ENCODE measurements around the gene MARK3.
A peak's percentile ranks its signal among the peaks of the same experiment; 100 is the strongest.
"Not testable (repeated sequence)": the region's sequence is repeated elsewhere in the genome, so short reads cannot be mapped to it uniquely, and the experiment has no call there.

Gene MARK3

GRCh38 chr14:103510724-103511693, 125.8 kb downstream of the MARK3 start:
- no peak for DNase-seq (ENCODE audit: low read depth in 1 of 2, low spot score in 1 of 2)

- not testable (repeated sequence) for DNase-seq (ENCODE audit: low read depth in 1 of 2, low spot score in 1 of 2)
Measured at GRCh38 chr14:103512180-103512579, 127.0 kb downstream of the MARK3 start.

DNA sequence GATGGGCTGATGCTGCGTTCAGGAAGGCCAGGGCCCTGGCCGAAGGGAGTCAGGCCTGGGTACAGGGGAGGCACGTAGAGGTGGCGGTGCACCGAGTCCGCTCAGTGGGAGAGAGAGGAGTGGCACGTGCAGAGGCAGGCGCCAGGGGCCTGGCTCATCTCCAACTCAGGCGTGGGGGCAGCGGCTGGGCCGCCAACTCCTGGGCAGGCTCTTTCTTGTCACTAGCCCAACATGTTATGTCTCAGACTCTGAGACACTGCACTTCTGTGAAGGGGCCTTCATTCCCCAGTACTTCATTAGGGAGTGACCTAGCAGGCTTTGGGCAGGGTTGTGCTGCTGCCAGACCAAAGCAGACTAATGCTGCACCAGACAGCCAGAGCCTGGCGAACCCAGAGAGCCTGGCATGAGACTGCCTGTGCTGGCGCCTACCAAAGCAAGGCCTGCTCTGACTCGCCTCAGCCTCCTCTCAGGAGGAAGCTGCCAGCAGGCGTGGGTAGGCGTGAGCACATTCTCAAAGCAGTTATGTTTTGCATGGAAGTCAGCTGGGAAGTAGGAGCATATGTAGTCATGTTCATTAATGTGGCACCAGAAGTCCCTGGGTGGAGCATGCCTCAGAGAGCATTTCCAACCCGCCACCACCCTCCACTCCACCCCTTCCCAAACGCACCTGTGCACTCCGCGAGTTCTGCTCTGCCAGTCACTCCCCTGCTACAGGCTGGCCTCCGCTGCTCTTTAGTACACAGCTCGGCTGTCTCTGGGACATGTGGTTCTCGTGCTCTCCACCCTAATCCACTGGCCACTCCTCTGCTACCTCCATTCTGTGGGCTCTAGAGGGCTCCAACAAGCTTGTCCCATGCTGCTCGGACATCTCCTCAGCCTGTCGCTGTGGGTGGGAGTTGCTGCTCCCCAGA, 127.7 kb downstream of the MARK3 start:
- DNase-seq (ENCODE audit: low read depth in 1 of 2, low spot score in 1 of 2): no peak

DNA sequence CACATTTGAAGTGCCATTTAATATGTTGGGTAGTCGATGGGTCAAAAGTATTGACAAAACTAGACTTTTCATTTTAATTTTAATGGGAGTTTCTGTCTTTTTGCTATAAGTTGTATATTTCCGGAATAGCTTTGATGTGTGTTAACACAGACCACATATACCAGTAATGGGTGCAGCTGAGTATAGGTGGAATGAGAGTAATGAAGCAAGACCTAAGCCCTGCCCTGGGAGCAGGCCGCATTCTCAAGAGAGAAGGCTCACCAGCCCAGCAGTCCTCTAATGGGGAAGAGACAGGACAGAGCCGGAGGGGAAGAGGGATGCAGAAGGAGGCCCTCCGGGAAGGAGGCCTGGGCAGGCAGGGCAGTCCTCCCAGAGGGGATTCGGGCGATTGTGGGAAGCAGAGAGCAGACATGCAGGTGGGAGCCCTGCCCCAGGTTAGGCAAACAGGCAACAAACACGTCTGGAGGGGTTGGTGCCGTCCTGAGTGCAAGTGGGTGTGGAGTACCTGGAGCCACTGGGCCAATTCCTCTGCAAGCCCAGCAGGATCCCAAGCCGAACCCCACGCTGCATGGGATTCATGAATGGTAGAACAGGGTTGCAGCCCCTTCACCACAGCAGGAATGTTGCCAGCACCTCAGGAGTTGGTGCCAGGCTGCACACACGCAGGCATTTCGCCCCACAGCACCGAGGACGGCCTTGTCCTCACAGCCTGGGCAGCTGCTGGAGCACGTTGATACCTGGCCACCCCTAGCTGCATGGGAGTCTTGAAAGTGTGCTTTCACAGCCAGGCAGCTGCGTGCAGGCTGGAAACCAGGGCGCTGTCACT, 129.6 kb downstream of the MARK3 start:
- DNase-seq (ENCODE audit: low read depth in 1 of 2, low spot score in 1 of 2): no peak

- DNase-seq (ENCODE audit: low read depth in 1 of 2, low spot score in 1 of 2): no peak
Measured at GRCh38 chr14:103516426-103517173, 131.4 kb downstream of the MARK3 start.

DNA sequence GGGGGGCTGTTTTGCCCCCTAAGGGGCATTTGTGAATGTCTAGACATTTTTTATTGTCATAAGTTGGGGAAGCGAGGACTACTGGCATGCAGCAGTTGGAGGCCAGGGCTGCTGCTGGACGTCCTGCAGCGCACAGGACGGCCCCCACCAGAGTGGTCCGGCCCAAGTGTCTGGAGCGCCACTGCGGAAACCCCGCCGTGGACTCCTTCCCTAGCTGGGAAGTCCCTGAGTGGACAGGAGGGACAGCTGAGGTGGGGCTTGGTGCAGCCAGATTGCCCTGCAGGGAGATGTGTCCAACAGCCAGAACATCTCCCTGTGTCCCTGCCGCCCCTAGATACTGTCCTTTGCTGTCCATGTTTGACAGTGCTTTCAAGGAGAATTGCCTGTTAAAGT, 132.0 kb downstream of the MARK3 start:
- DNase-seq (ENCODE audit: low read depth in 1 of 2, low spot score in 1 of 2): no peak

GRCh38 chr14:103517721-103518421, 132.7 kb downstream of the MARK3 start:
- no peak for DNase-seq (ENCODE audit: low read depth in 1 of 2, low spot score in 1 of 2)

GRCh38 chr14:103518422-103519042, 133.3 kb downstream of the MARK3 start:
- DNase-seq (ENCODE audit: low read depth in 1 of 2, low spot score in 1 of 2): peak in 1 of 2 donors; percentile 37

DNA sequence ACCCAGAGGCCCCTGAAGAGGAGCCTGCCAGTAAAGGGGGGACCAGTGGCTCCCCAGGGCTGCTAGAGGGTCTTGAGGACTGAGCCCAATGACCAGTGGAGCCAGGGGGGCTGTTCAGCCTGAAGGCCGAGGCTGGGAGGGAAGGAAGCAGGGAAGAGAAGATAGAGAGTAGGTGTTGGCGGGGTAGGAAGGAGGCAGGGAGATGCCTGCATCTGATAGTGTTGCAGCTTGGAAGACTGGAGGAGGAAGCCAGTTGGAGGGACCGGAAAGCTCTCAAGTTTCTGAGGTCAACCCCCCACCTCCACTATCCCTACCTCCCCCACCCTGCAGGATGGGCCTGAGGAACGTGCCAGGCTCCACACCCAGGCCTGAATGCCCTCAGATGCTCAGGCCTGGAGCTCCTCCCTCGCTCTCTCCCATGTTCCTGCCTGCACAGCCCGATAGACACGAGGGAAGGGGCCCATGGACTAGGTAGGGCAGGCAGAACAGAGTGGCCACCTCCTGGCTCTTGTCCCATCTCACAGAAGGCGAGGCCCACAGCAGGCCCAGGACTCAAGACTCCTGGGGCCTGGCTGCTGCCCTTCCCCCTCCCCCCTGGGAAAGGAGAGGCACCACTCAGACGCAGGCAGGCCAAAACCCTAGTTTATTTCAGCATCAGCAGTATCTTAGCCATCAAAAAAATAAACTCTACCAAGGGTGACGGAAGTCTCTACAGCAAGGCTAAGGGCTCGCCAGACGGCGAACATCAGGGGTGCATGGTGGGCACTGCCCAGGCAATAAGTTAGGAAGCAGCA, 134.0 kb downstream of the MARK3 start:
- DNase-seq (ENCODE audit: low read depth in 1 of 2, low spot score in 1 of 2): no peak

DNA sequence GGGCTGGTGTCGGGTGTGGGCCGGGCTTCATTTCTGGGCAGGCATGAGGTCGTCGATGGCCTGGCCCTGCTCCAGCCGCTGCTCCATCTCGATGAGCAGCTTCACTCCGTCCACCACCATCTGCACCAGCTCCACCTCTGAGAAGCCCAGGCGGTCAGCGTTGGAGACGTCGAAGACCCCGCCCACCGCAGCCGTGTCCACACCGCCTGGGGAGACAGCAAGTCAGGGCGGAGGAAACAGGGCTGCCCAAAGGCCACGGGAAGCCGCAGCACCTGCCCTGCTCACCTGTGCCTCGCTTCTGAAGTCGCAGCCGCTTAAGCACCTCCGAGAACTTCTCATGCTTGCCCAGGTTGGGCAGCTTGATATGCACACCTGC, 134.6 kb downstream of the MARK3 start:
- DNase-seq (ENCODE audit: low read depth in 1 of 2, low spot score in 1 of 2): no peak

DNA sequence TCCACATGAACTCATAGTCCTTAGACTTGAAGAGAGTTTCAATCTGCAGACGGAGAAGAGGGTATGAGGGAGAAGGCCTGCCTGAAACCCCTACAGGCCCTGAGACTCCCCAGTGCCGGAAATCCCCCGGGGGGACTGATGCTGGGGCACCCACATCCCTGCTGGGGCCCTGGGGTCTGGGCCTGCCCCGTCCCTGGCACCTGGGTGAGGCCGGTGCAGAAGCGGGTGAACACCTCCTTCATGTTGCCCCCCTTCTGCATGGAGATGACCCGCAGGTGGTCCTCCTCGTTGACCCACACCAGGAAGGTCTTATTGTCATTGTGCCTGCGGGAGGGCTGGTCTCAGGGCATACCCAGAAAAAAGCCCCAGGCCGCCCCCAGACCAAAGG, 135.0 kb downstream of the MARK3 start:
- DNase-seq (ENCODE audit: low read depth in 1 of 2, low spot score in 1 of 2): no peak

- peak; percentile 34 to 43 for DNase-seq (ENCODE audit: low read depth in 1 of 2, low spot score in 1 of 2)
Measured at GRCh38 chr14:103520657-103521437, 135.6 kb downstream of the MARK3 start.

GRCh38 chr14:103521438-103521950, 136.3 kb downstream of the MARK3 start:
- DNase-seq (ENCODE audit: low read depth in 1 of 2, low spot score in 1 of 2): no peak

DNA sequence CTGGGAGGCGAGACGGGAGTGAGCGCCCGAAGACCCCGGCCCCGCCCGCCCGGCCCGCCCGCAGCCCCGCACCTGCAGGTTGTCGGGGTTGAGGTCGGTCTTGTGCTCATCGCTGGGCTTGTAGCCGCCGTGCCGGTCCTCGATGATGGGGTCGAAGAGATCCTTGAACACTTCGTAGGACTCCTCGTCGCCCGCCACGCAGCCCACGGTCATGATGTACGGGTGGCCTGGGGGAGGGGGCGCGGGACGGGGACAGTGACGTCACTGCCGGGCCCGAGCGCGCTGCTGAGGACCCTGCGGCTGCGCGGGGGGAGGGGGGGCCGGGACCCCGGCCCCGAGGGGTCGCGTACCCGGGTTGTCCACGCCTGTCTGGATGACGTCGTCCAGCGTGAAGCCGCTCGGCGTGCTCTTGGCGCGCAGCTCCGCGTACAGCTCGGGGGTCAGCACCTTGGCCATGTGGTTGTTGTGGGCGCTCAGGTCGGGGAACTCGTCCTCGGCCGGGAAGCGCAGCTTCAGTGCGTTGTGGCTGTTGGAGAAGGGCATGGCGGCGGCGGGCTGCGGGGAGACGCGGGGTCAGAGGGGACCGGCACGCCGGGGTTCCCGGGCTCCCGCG, 136.8 kb downstream of the MARK3 start:
- DNase-seq (ENCODE audit: low read depth in 1 of 2, low spot score in 1 of 2): no peak

DNA sequence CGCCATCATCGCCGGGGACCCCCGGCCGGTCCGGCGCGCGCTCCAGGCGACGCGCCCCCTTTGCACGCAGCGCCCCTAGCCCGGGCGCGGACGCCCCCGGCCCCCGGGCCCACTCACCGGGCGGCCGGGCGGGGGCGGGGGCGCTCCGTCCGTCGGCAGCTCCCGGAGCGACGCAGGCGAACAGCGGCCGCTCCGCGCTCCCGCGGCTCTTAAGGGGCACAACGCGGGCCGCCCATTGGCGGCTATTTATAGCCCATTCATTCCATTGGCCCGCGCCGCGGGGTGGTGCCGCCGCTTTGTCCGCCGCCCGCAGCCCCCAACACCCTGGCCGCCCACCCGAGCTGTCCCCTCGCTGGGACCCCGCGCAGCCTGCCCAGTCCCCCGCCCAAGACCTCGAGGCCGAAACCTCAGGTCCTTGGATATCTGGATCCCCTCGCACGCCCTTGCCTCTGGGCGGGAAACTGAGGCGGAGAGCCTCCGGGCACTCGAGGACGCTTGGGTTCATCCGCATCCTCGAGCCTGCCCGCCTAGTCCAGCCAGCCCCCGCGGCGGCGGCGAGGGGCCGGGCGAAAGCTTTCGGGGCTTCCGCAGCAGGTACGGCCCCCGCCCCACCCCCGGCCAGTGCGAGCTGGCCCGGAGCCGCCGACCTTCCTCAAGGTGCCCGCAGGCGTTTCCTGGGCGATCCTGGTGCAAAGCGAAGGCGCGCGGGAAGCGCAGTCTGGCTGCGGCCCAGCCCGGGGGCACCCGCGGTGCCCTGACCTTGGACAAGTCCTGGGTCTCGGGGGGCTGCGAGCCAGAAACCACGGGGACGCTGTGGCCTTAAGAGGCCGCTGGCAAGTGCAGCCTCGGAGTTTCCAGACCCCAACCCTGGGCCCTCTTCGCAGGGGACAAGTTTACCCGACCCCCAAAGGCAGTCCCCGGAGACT, 137.7 kb downstream of the MARK3 start, which contains the start of gene CKB:
Gene CKB (minus strand): TSS at position 182 of the 926 bp plus-strand sequence. CDS start 337 bp downstream, outside the sequence.
- DNase-seq (ENCODE audit: low read depth in 1 of 2, low spot score in 1 of 2): no peak

GRCh38 chr14:103523575-103523954, 138.3 kb downstream of the MARK3 start:
- no peak for DNase-seq (ENCODE audit: low read depth in 1 of 2, low spot score in 1 of 2)
